ENCODE measurements around the gene MAS1.
"Not testable (repeated sequence)": the region's sequence is repeated elsewhere in the genome, so short reads cannot be mapped to it uniquely, and the experiment has no call there.

The MAS1 gene

DNA sequence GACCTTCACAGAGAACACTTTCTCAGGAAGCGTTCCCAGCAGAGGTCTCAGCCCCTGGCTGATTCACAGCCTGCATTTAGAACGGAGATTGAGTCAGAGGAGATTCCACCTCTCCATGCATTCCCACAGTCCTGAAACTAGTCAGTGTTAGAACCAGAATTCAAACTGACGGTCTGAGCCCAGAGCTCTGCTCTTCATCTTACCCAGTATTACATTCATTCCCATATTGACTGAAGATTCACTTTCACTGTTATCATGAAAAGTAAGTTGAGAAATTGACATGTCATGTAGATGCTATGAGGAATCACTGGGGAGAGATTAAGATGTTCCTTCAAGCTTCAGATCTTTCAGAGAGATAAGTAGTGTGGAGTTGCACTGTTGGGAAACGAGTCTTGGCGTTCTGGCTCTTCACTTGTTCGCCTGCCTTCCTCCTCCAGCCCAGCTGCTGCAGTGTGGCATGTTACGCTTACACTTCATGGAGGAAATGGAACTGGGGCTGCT, 28.3 kb downstream of the MAS1 start:
- DNase-seq, result no peak

DNA sequence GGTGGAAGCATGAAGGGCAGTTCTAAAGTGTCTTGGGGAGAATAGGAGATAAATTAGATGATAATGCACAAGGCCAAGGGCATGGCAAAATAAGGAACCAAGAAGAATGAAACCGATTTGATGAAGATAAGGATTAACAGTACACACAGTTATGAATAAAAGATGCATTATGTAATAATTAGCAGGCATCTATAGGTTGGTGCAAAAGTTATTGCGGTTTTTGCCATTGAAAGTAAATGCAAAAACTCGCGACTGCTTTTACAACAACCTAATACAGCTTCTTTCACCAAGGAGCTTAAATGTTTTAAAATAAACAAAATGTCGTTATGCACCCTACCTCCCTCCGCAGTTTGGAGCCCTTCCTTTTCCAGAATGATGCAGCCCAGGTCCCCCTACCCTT, 29.0 kb downstream of the MAS1 start:
- DNase-seq, result no peak

DNA sequence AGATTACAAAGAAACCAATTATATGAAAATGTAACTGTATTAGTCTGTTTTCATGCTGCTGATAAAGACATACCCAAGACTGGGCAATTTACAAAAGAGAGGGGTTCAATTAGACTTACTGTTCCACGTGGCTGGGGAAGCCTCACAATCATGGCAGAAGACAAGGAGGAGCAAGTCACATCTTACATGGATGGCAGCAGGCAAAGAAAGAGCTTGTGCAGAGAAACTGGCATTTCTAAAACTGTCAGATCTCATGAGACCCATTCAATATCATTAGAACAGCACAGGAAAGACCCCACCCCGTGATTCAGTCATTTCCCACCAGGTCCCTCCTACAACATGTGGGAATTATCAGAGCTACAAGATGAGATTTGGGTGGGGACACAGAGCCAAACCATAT, 33.4 kb downstream of the MAS1 start:
- not testable (repeated sequence) for DNase-seq

DNA sequence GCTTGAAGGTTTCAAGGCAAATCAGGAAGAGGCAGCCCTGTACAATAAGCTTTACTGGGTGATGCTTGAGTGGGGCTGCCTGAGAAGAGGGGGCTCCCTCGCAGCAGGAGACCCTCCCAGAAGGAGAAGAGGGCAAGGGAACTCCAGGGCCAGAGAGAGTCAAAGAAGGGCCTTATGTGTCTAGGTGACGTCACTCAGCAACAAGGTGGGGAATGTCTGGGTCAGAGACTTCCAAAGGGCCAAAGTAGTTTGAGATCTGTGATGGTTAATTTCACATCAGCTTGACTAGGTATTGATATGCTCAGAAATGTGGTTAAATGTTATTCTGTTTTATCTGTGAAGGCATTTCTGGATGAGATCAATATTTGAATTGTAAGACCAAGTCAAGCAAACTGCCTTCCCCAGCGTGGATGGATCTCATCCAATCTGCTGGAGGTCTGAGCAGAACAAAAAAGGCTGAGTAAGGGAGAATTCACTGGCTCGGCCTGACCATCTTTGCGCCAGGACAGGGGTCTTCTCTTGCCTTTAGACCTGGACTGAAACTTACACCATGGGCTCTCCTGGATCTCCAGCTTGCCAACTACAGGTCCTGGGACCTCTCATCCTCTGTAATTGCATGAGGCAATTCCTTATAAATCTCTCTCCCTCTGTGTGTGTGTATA, 35.9 kb downstream of the MAS1 start:
- no peak for DNase-seq

DNA sequence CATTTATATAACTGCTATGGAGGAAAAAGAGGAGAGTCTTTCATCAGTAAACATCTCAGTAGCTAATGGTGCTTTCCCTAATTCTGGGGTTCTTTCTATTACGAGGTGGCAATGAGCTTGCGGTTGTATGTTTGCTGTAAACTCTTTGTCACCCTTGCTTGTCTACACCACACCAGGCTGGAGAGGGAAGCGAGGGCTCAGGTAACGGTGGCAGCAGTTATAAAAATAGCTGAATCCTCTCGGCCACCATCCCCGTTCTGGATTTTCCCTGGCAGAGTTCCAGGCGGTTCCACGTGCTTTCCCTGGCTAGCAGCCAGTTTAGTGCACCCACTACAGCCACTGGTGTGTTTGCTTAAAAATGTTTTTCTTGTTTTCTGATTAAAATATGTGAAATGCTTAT, 39.0 kb downstream of the MAS1 start:
- peak; percentile 1 to 25 for DNase-seq

DNA sequence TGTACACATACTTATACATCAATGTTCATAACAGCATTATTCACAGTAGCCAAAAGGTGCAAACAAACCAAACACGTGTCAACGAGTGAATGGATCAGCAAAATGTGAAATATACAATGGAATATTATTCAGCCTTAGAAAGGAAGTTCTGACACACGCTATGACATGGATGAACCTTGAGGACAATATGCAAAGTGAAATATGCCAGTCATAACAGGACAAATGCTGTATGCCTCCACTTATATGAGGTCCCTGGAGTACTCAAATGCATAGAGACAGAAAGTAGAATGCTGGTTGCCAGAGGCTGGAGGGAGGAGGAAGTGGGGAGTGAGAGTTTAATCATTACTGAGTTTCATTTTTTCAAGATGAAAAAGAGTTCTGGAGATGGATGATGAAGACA, 40.3 kb downstream of the MAS1 start:
- no peak for DNase-seq

DNA sequence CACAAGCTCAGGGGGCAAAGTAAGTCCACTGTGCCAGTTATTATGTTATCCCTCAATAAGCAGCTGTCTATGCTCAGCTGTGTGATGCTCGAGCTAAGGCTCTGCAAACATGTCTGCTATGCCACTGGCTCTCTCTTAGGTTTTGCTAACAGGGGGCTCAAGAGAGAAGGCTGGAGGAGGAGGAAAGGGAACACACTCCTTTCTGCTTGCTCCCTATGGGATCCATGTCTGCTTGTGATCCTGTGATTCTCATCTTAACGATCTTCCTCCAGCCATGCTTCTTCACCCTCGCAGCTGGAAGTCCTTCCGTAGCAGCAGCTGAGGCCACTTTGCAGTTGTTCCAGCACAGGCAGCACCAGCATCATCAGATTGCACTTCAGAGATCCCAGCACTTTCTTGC, 41.1 kb downstream of the MAS1 start:
- no peak for DNase-seq

DNA sequence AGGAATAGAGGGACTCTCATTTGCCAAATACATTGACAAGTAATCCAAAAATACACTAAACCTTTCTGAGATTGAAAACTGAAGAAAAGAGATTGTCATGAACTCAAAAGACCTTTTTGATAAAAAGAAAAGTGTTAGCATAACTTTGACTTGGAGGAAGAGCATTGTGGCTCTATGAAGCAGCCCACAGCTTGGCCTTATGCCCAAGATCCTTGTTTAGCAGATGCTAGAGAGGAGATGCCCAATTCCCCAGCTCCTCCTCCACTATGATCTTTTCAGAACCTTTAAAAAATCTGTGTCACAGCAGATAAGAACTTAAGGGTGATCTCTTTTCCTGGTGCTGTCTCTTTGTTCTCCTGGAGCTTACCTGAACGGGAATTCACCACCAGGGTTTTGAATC, 42.3 kb downstream of the MAS1 start:
- DNase-seq, result no peak

DNA sequence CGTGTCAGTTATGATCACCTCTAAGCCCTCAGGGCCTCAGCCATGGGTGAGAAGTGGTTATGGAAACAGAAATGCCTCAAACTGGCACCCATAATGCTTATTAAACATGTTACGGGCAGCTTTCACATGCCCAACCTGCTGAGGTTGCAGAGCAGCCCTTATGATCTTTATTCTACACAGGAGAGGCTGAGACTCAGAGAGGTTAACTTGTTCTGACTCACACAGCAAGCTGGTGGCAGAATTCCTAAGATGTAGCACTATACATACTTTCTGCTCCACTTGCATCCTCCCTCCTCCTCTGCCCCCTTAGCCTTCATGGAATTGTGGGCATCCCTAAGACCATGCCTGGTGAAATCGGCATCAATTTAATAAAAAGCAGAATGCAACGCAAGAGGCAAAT, 43.4 kb downstream of the MAS1 start:
- no peak for DNase-seq

DNA sequence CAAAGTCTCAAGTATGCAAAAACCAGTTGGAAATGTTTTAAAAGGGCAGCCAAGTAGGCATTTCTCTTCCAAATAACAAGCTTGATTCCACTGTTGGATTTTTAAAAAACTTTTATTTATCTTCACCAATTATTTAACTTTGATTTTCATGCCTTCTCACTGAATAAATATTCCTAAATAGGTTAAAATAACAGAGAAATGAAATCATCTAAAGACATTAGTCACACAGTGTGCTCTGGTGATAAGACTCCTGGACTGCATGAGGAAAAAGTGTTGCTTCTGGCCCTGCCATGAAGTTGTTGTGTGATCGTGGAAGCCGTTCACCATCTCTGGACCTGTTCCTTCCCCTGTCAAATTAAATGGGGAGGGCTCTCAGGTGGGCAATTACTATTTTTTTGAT, 44.3 kb downstream of the MAS1 start:
- DNase-seq, result no peak

DNA sequence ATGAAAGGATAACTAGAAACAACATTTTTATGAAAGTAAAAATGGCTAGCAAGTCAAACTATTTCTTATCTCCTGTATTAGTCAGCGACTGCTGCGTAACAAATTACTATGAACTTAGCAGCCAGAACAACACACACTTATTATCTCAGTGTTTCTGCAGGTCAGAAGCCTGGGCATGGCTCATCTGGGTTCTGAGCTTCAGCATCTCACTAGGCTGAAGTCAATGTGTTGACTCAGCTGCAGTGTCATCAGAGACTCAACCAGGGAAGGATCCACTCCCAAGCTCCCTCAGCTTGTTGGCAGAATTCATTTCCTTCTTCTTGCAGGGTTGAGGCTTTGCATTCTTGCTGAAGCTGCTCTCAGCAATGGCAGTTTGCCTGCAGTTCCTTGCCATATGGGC, 44.8 kb downstream of the MAS1 start:
- DNase-seq, result no peak

DNA sequence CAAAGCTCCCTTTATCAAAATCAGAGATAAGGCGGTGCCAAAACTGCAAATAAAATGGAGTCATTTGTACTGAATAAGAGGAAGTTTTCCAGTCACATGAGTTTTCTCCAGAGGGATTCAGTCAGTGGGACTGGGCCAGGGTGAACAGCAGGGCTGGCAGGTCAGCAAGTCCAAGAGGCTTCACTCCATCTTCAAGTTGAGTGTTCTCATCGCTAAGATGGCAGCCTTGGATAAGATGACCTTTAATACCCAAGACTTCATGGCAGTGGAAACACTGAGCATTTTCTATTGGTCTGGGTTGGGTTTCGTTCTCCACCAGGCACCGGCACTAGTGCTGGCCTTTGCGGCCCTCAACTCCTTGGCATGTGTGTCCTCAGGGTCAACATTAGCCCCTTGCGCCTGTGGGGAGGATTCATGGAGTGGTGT, 48.8 kb downstream of the MAS1 start:
- no peak for DNase-seq
